Astrocyte of the cerebellum (primary cell): ENCODE data around the gene DNASE2.

Experiments used
- DNase-seq: peaks from one replicate; pipeline ENCODE4 v3.0.0-alpha.2; 2011; ENCODE audit warnings: low read depth
- H3K4me3 ChIP-seq: 2 replicates; pipeline ENCODE4 v1.5.1; 2011; ENCODE audit warnings: mild to moderate bottlenecking, low read depth, low read length, moderate library complexity
- in situ Hi-C: cut with HindIII; loops from 2 replicates; pipeline ENCODE4 v1.10.0; 2017; ENCODE audit warnings: low sequenced_read_pairs
- TF ChIP-seq, protein P1 (sequence below): IDR thresholded peaks from 2 replicates; pipeline ENCODE4 v1.5.1; 2012; ENCODE audit warnings: low read length, low read depth, moderate library complexity, mild to moderate bottlenecking; ENCODE audit errors: missing control alignments

The DNASE2 gene

DNA sequence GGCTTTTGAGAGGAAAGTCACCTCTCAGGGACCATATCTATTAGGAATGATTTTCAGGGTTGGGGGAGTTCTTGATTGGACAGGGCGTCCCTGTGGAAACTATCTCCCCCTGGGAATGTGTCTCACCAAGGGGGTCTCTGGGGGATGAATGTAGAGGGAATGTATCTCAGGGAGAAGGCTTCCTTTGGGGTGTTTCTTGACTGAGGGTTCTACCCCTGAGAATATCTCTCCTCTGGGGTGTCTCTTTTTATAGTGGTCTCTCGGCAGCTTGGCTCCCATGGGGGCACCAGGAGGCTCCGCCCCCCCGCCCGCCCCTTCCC, 47.9 kb downstream of the DNASE2 start:
- H3K4me3 ChIP-seq = no peak overlapping the region
- DNase-seq = no peak
- in situ Hi-C loops = no loop called here
- TF ChIP-seq, protein P1, sequence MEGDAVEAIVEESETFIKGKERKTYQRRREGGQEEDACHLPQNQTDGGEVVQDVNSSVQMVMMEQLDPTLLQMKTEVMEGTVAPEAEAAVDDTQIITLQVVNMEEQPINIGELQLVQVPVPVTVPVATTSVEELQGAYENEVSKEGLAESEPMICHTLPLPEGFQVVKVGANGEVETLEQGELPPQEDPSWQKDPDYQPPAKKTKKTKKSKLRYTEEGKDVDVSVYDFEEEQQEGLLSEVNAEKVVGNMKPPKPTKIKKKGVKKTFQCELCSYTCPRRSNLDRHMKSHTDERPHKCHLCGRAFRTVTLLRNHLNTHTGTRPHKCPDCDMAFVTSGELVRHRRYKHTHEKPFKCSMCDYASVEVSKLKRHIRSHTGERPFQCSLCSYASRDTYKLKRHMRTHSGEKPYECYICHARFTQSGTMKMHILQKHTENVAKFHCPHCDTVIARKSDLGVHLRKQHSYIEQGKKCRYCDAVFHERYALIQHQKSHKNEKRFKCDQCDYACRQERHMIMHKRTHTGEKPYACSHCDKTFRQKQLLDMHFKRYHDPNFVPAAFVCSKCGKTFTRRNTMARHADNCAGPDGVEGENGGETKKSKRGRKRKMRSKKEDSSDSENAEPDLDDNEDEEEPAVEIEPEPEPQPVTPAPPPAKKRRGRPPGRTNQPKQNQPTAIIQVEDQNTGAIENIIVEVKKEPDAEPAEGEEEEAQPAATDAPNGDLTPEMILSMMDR = no peak

DNA sequence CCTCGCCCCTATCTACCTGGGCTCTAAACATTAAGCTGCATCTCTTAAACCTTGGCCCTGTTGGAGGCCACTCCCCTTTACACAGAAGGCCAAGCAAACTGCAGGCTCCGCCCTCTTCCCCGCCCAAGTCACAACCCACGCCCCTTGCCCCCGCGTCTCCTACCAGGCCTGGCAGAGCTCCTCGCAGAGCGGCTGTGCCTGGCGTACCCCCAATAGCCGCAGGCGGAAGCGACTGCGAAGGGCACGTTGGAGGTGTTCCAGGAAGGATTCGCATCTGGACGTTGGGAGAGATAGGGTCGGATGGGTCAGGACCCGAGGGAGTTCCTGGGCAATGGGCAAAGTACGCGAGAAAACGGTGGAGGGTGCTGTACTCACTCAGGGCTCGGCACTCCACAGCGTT, 52.8 kb downstream of the DNASE2 start:
- TF ChIP-seq, protein P1 = no peak
- H3K4me3 ChIP-seq = no peak overlapping the region
- DNase-seq = no peak
- in situ Hi-C loops = no loop called here

DNA sequence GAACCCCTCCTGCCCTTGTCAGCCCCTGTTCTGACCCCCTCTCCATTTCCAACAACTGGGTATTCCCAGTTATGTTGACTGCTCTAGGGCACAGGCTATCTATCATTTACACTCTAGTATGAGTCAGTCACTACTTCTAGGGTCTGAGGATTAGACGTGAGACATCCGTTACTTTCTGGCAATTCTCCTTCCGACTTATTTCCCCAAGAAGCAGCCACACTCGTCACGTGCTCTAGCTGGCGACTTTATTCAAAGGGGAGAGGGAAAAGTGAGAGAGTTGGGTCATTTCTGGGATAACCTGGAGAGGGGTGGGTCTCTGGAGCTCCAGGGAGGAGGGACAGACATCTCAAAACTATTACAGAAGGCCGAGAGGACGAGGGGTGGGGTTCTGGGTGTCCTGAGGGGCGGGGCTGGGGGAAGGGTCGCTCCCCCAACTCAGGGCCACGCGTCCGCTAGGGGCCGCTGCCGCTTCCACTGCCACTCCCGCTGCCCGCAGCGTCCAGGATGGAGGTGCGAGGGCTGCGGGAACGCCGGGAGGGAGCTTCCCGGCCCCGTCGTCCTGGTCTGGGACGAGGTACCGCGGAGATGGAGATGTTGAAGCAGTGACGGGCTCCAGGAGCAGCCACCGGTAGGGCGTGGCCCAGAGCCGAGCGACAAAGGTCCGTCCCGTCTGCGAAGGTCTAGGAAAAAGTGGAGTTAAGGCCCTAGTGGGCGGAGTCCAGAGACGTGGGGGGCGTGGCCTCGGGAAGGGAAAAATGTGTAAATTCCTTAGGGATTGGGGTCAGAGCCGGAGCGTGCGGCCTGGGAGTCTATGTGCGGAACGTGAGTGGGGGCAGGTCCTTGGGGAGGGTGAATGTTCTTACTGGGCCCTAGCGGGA, 55.8 kb downstream of the DNASE2 start:
- in situ Hi-C loops = no loop called here
- H3K4me3 ChIP-seq = no peak overlapping the region
- no peak for DNase-seq
- TF ChIP-seq, protein P1 = peak; percentile 38
